Parathyroid adenoma (tissue), 2 donors: ENCODE data around the gene UACA.

ENCODE experiments used
- H2AFZ ChIP-seq: fragments of 300-600 bp; sonication (generic); one replicate; pipeline ENCODE4 v1.7.0; 2017; ENCODE audit warnings: antibody characterized with exemption, mild to moderate bottlenecking
- H3K27ac ChIP-seq: fragments of 300-600 bp; sonication (generic); one replicate; pipeline ENCODE4 v1.7.0; 2017
- H3K27me3 ChIP-seq: fragments of 300-600 bp; sonication (generic); one replicate; pipeline ENCODE4 v1.7.0; 2017; ENCODE audit warnings: low read length; ENCODE audit not compliant: control insufficient read depth, insufficient read depth
- H3K36me3 ChIP-seq: fragments of 300-600 bp; sonication (generic); one replicate; pipeline ENCODE4 v1.7.0; 2017; ENCODE audit warnings: low read length; ENCODE audit not compliant: control insufficient read depth, insufficient read depth
- H3K4me1 ChIP-seq: fragments of 300-600 bp; sonication (generic); one replicate; pipeline ENCODE4 v1.7.0; 2017; ENCODE audit warnings: control low read depth
- H3K4me2 ChIP-seq: fragments of 300-600 bp; sonication (generic); one replicate; pipeline ENCODE4 v1.7.0; 2017; ENCODE audit warnings: low read length
- H3K4me3 ChIP-seq: fragments of 300-600 bp; sonication (generic); one replicate; pipeline ENCODE4 v1.7.0; 2017; ENCODE audit warnings: low read depth, low read length
- H3K79me2 ChIP-seq: fragments of 300-600 bp; sonication (generic); one replicate; pipeline ENCODE4 v1.7.0; 2017; ENCODE audit warnings: control low read depth
- H3K9ac ChIP-seq: fragments of 300-600 bp; sonication (generic); one replicate; pipeline ENCODE4 v1.7.0; 2017; ENCODE audit warnings: mild to moderate bottlenecking
- H3K9me3 ChIP-seq: fragments of 300-600 bp; sonication (generic); one replicate; pipeline ENCODE4 v1.7.0; 2017; ENCODE audit warnings: low read length; ENCODE audit not compliant: control insufficient read depth
- TF ChIP-seq, protein P1 (sequence below): fragments of 300-600 bp; sonication (generic); IDR thresholded peaks from one replicate; pipeline ENCODE4 v1.7.0; 2017; ENCODE audit warnings: antibody characterized with exemption, mild to moderate bottlenecking
- donor health status: primary hyperparathyroidism.

UACA gene

DNA sequence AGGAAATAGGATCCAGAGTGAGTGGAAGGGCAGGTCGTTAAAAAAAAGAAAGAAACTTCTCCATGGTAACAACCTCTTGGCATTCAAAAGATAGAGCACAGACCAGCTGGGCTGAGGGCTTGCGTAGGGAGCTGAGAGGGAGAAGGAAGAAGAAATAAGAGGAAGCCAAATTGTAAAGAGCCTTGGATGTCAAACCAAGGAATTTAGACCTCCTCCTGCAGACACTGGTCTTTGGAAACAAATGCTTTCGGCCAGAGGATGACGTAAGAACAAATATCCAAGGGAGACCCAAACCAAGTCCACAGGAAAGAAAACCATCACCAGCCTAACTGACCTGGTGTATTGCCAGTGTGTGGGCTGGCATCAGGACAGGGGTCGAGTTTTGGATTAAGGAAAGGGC is 155.2 kb downstream of the UACA start:
- TF ChIP-seq, protein P1, sequence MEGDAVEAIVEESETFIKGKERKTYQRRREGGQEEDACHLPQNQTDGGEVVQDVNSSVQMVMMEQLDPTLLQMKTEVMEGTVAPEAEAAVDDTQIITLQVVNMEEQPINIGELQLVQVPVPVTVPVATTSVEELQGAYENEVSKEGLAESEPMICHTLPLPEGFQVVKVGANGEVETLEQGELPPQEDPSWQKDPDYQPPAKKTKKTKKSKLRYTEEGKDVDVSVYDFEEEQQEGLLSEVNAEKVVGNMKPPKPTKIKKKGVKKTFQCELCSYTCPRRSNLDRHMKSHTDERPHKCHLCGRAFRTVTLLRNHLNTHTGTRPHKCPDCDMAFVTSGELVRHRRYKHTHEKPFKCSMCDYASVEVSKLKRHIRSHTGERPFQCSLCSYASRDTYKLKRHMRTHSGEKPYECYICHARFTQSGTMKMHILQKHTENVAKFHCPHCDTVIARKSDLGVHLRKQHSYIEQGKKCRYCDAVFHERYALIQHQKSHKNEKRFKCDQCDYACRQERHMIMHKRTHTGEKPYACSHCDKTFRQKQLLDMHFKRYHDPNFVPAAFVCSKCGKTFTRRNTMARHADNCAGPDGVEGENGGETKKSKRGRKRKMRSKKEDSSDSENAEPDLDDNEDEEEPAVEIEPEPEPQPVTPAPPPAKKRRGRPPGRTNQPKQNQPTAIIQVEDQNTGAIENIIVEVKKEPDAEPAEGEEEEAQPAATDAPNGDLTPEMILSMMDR: no peak

GRCh38 chr15:70605606-70606410 is 157.6 kb downstream of the UACA start:
- Histone ChIP-seq H2AFZ (no peak overlapping the region), H3K4me3 (no peak overlapping the region), H3K9ac (no peak overlapping the region), H3K9me3 (no peaks in the 10 kb centered on the region), H3K27me3 (no peaks in the 10 kb centered on the region), H3K27ac (no peak overlapping the region), H3K4me2 (no peak overlapping the region), H3K36me3 (no peaks in the 10 kb centered on the region), H3K79me2 (no peaks in the 10 kb centered on the region), H3K4me1 (no peaks in the 10 kb centered on the region)
- TF ChIP-seq, protein P1: no peak

More for the DNA sequence above, 155.2 kb downstream of the UACA start:
- no peaks in the 10 kb centered on the region for H3K27me3 ChIP-seq
- no peaks in the 10 kb centered on the region for H3K9me3 ChIP-seq
- H2AFZ ChIP-seq: no peak overlapping the region
- no peak overlapping the region for H3K4me3 ChIP-seq
- no peak overlapping the region for H3K4me2 ChIP-seq
- H3K36me3 ChIP-seq: no peaks in the 10 kb centered on the region
- H3K9ac ChIP-seq: no peak overlapping the region
- no peak overlapping the region for H3K27ac ChIP-seq
- no peaks in the 10 kb centered on the region for H3K79me2 ChIP-seq
- no peaks in the 10 kb centered on the region for H3K4me1 ChIP-seq

GRCh38 chr15:70604666-70605315 is 158.6 kb downstream of the UACA start:
- Histone ChIP-seq H3K79me2 (no peaks in the 10 kb centered on the region), H3K4me2 (no peak overlapping the region), H3K27me3 (no peaks in the 10 kb centered on the region), H3K4me1 (no peaks in the 10 kb centered on the region), H3K4me3 (no peak overlapping the region), H3K36me3 (no peaks in the 10 kb centered on the region), H2AFZ (no peak overlapping the region), H3K9ac (no peak overlapping the region), H3K27ac (no peak overlapping the region), H3K9me3 (no peaks in the 10 kb centered on the region)
- TF ChIP-seq, protein P1: no peak
